HepG2 (cell line): ENCODE data around the gene BBIP1. TPM values are rescaled to one million over a fixed set of nuclear protein-coding genes. Genes with fewer than 3 reads are reported as not detected.
A peak's percentile ranks its signal among the peaks of the same experiment; 100 is the strongest.

Source experiments
- AGO2 ChIP-seq: fragments of 200-400 bp; formaldehyde crosslinking; optimal IDR thresholded peaks from 2 replicates; pipeline ENCODE3; 2017; ENCODE audit warnings: mild to moderate bottlenecking, low read depth, low read length, moderate library complexity
- ATRX ChIP-seq: sonication (generic); formaldehyde crosslinking; IDR thresholded peaks from 2 replicates; pipeline ENCODE4 v1.4.0; 2020; ENCODE audit warnings: missing genetic modification reagents, borderline replicate concordance
- EP300 ChIP-seq, 3 experiments: sonication (generic) in 1 of 3; formaldehyde crosslinking in 1 of 3; IDR thresholded peaks; 2 replicates each; pipeline versions ENCODE4 v1.5.1 to v1.6.1; 2011 to 2020; ENCODE audit warnings: low read depth in 2 of 3, low read length in 2 of 3, borderline replicate concordance in 1 of 3, improper control_type of control experiment in 1 of 3, mild to moderate bottlenecking in 1 of 3, missing genetic modification reagents in 1 of 3, moderate library complexity in 1 of 3
- FOXM1 ChIP-seq: sonication (generic); formaldehyde crosslinking; IDR thresholded peaks from 2 replicates; pipeline ENCODE4 v1.5.0; 2020; ENCODE audit warnings: missing genetic modification reagents
- MYNN ChIP-seq: sonication (generic); formaldehyde crosslinking; IDR thresholded peaks from 2 replicates; pipeline ENCODE4 v1.4.0; 2020; ENCODE audit warnings: mild to moderate bottlenecking, low read depth, missing genetic modification reagents
- NFATC3 ChIP-seq: sonication (generic); formaldehyde crosslinking; IDR thresholded peaks from 2 replicates; pipeline ENCODE4 v1.5.1; 2020; ENCODE audit warnings: mild to moderate bottlenecking, missing genetic modification reagents
- NFYC ChIP-seq: IDR thresholded peaks from 2 replicates; pipeline ENCODE4 v1.6.1; 2016; ENCODE audit warnings: missing genetic modification reagents, missing compliant biosample characterization
- POLR2AphosphoS2 ChIP-seq: IDR thresholded peaks from 2 replicates; pipeline ENCODE4 v1.6.1; 2011; ENCODE audit warnings: low read depth, low read length, improper control_type of control experiment
- SKIL ChIP-seq: sonication (generic); formaldehyde crosslinking; IDR thresholded peaks from 2 replicates; pipeline ENCODE4 v1.8.0; 2022; ENCODE audit warnings: missing genetic modification reagents, mild to moderate bottlenecking, moderate library complexity, borderline replicate concordance
- SOX6 ChIP-seq, 2 experiments: fragments of 450-650 bp in 1 of 2; sonication (generic) in 1 of 2; formaldehyde crosslinking in 1 of 2; IDR thresholded peaks; 2 replicates each; pipeline versions ENCODE4 v1.4.0 to v1.6.1; 2017 to 2020; ENCODE audit warnings: antibody characterized with exemption in 1 of 2, mild to moderate bottlenecking in 1 of 2, missing genetic modification reagents in 1 of 2
- TEAD2 ChIP-seq: sonication (generic); formaldehyde crosslinking; IDR thresholded peaks from 2 replicates; pipeline ENCODE4 v1.9.0; 2021; ENCODE audit warnings: missing genetic modification reagents
- TEAD3 ChIP-seq: optimal IDR thresholded peaks from 2 replicates; pipeline ENCODE3; 2016; ENCODE audit warnings: borderline replicate concordance
- TIGD3 ChIP-seq: sonication (generic); formaldehyde crosslinking; IDR thresholded peaks from 2 replicates; pipeline ENCODE4 v1.5.1; 2020; ENCODE audit warnings: mild to moderate bottlenecking, missing genetic modification reagents, borderline replicate concordance
- TP53 ChIP-seq: sonication (generic); formaldehyde crosslinking; conservative IDR thresholded peaks from 2 replicates; pipeline ENCODE4 v1.4.0; 2020; ENCODE audit warnings: missing genetic modification reagents
- USF2 ChIP-seq, 2 experiments: sonication (generic) in 1 of 2; formaldehyde crosslinking in 1 of 2; IDR thresholded peaks; 2 replicates each; pipeline versions ENCODE4 v1.5.1 to v1.6.1; 2011 to 2020; ENCODE audit warnings: borderline replicate concordance in 1 of 2, low read depth in 1 of 2, low read length in 1 of 2, mild to moderate bottlenecking in 1 of 2, missing genetic modification reagents in 1 of 2, moderate library complexity in 1 of 2
- ZC3H4 ChIP-seq: sonication (generic); formaldehyde crosslinking; IDR thresholded peaks from 2 replicates; pipeline ENCODE4 v1.4.0; 2020; ENCODE audit warnings: missing genetic modification reagents, borderline replicate concordance
- ZNF232 ChIP-seq: sonication (generic); formaldehyde crosslinking; IDR thresholded peaks from 2 replicates; pipeline ENCODE4 v1.4.0; 2020; ENCODE audit warnings: missing genetic modification reagents, borderline replicate concordance
- ZNF350 ChIP-seq: sonication (generic); formaldehyde crosslinking; IDR thresholded peaks from 2 replicates; pipeline ENCODE4 v1.4.0; 2020; ENCODE audit warnings: mild to moderate bottlenecking, low read depth, missing genetic modification reagents, borderline replicate concordance
- ZNF44 ChIP-seq: sonication (generic); formaldehyde crosslinking; IDR thresholded peaks from 2 replicates; pipeline ENCODE4 v1.5.1; 2020; ENCODE audit warnings: mild to moderate bottlenecking, missing genetic modification reagents
- ZNF510 ChIP-seq: sonication (generic); formaldehyde crosslinking; IDR thresholded peaks from 2 replicates; pipeline ENCODE4 v1.4.0; 2020; ENCODE audit warnings: low read depth, mild to moderate bottlenecking, missing genetic modification reagents
- ZNF709 ChIP-seq: sonication (generic); formaldehyde crosslinking; IDR thresholded peaks from 2 replicates; pipeline ENCODE4 v1.5.0; 2020; ENCODE audit warnings: mild to moderate bottlenecking, missing genetic modification reagents
- ZNF749 ChIP-seq: sonication (generic); formaldehyde crosslinking; IDR thresholded peaks from 2 replicates; pipeline ENCODE4 v1.8.0; 2022; ENCODE audit warnings: mild to moderate bottlenecking, missing genetic modification reagents, moderate library complexity, borderline replicate concordance
- polyA plus RNA-seq, 8 experiments: library from polyadenylated mRNA; depleted of rRNA in 3 of 8; stranded (reverse) in 7 of 8; unstranded in 1 of 8; fragments of >200 nt; fragmentation: Illumina TruSeq in 4 of 8; extraction: Trizol in 4 of 8; gene quantifications; 2 replicates each; pipeline versions ENCODE4 v1.2.1 to v1.2.3, GENCODE V29; 2011 to 2016; ENCODE audit warnings: low read depth in 4 of 8, missing spikeins in 1 of 8, mixed read lengths in 1 of 8; ENCODE audit not compliant: insufficient read depth in 1 of 8
- total RNA-seq, 5 experiments: library from RNA; depleted of rRNA; stranded (reverse); fragments of >200 nt; fragmentation: Illumina TruSeq; extraction: Trizol; gene quantifications; 2 replicates each; pipeline ENCODE4 v1.2.3, GENCODE V29; 2016; ENCODE audit warnings: low read depth in 1 of 5

Gene BBIP1
- total and polyA plus RNA-seq, 2 of the 13 experiments (the other 11 are each of a cell fraction or from before 2014, with no cell fraction given), result 18.3 to 24.1 TPM

GRCh38 chr10:110871298-110872084 is 47.5 kb downstream of the BBIP1 start, which contains the start of gene PDCD4 (continued):
- TF ChIP-seq USF2 (IDR thresholded peaks at IDR 0.05; ENCODE audit: low read depth, low read length), result no peak
- no peak; the same call in 1 of the 2 replicates for TF ChIP-seq USF2 (CRISPR knock-in tag; IDR thresholded peaks at IDR 0.05; ENCODE audit: borderline replicate concordance)
- no peak for TF ChIP-seq AGO2
- TF ChIP-seq ZC3H4, result no peak
- peak; percentile 90; the same call in 1 of the 2 replicates for TF ChIP-seq ZNF510 (CRISPR knock-in tag)
- no peak for TF ChIP-seq POLR2AphosphoS2
- TF ChIP-seq ZNF749 (CRISPR knock-in tag), result no peak
- no peak for TF ChIP-seq ZNF350
- no peak for TF ChIP-seq TIGD3 (CRISPR knock-in tag)
- TF ChIP-seq NFYC, result peak; percentile 86
- TF ChIP-seq NFATC3, result 0 out of 2 replicates have a peak, but pooled peaks have one; percentile 18
- TF ChIP-seq EP300 (IDR thresholded peaks at IDR 0.05; ENCODE audit: low read depth in 2 of 2, low read length in 2 of 2), result peak in 1 of 2 experiments; percentile 75; a peak in 2 of 4 replicates
- TF ChIP-seq EP300 (CRISPR knock-in tag; IDR thresholded peaks at IDR 0.05; ENCODE audit: borderline replicate concordance), result no peak; the same call in 1 of the 2 replicates
- no peak for TF ChIP-seq SOX6 (IDR thresholded peaks at IDR 0.05)
- peak; percentile 14; the same call in 1 of the 2 replicates for TF ChIP-seq SOX6 (CRISPR knock-in tag; IDR thresholded peaks at IDR 0.05)
- TF ChIP-seq SKIL, result no peak
- TF ChIP-seq TEAD2 (CRISPR knock-in tag), result no peak
- no peak for TF ChIP-seq ZNF44 (CRISPR knock-in tag)
- TF ChIP-seq ZNF232 (CRISPR knock-in tag), result no peak; the same call in 1 of the 2 replicates
- no peak for TF ChIP-seq ATRX (CRISPR knock-in tag)
- TF ChIP-seq TEAD3 (CRISPR knock-in tag), result peak; percentile 23
- no peak for TF ChIP-seq MYNN (CRISPR knock-in tag)
- no peak for TF ChIP-seq TP53 (CRISPR knock-in tag)
- TF ChIP-seq FOXM1 (CRISPR knock-in tag), result no peak
- TF ChIP-seq ZNF709 (CRISPR knock-in tag), result 0 out of 2 replicates have a peak, but pooled peaks have one; percentile 24
